GM12872 (cell line): Measurements from ENCODE around the gene SYNGR3.

Experiments
- CTCF ChIP-seq: IDR thresholded peaks from 3 replicates; pipeline ENCODE4 v1.5.1; 2011; ENCODE audit warnings: low read depth, mild to moderate bottlenecking, low read length, moderate library complexity; ENCODE audit not compliant: insufficient read depth

SYNGR3 gene

GRCh38 chr16:1978476-1979120 is 11.2 kb upstream of the SYNGR3 start:
- TF ChIP-seq CTCF = no peak

GRCh38 chr16:1979271-1980029 is 10.3 kb upstream of the SYNGR3 start:
- no peak for TF ChIP-seq CTCF

- TF ChIP-seq CTCF = no peak
Measured at GRCh38 chr16:1980030-1980769, 9.6 kb upstream of the SYNGR3 start.

GRCh38 chr16:1980770-1981087 is 9.0 kb upstream of the SYNGR3 start:
- no peak for TF ChIP-seq CTCF

GRCh38 chr16:1981398-1981836 is 8.4 kb upstream of the SYNGR3 start, which contains the start of gene NOXO1:
Gene NOXO1, minus strand, starts transcription at chr16:1981469. Its CDS starts 290 bp downstream, at chr16:1981179.
- TF ChIP-seq CTCF = no peak

- TF ChIP-seq CTCF = no peak
Measured at GRCh38 chr16:1982013-1982433, 7.7 kb upstream of the SYNGR3 start.

GRCh38 chr16:1982991-1983543 is 6.7 kb upstream of the SYNGR3 start:
- no peak for TF ChIP-seq CTCF
